Bronchial smooth muscle cell (primary cell): ENCODE measurements around the gene FAM131C. TPM values are rescaled to one million over a fixed set of nuclear protein-coding genes. Genes with fewer than 3 reads are reported as not detected.

ENCODE experiments used
- total RNA-seq: library from RNA; depleted of rRNA; stranded (reverse); fragments of >200 nt; gene quantifications from 2 replicates; pipeline ENCODE4 v1.2.1, GENCODE V29; 2014

The FAM131C gene, protein sequence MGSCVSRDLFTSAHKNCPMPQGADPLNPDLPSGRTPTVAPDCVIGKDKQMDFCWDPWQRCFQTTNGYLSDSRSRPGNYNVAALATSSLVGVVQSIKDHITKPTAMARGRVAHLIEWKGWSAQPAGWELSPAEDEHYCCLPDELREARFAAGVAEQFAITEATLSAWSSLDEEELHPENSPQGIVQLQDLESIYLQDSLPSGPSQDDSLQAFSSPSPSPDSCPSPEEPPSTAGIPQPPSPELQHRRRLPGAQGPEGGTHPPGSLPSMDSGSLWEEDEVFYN
- not detected in 2 replicates for total RNA-seq

DNA sequence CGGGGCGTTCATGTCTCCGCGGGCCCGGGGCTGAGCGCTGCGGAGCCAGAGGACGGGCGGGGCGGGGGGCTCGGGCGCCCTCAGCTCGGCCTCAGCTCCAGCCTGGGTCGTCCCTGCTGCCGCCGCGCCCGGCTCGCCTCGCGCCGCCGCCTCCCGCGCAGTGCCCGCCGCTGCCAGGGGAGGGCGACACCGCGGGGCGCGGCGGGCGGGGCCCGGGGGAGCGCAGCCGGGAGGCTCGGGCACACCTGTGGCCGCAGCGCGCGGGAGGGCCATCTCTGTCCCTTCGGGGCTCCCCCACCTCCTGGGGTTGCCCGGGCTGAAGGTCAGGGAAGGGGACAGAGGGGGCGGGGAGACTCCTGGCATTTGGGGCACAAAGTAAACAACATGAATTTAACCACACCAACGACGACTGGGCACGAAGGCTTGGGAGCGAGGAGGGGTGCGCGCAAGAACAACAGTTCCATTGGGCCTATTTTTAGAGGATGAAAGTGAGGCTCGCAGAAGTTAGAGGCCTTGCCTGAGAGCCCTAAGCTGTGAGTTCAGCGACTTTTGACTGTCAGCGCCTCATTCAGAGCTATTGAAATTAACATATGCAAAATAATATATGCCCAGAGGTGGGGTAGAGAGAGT, at the start of gene FAM131C:
FAM131C (minus strand) TSS at position 162 of the 630 bp plus-strand sequence. CDS start 209 bp downstream, outside the sequence.

GRCh38 chr1:16043521-16043920, 29.9 kb downstream of the FAM131C start, which contains the start of gene CLCNKB:
Gene CLCNKB (plus strand): TSS chr1:16043782. CDS start chr1:16044493, 711 bp downstream.

DNA sequence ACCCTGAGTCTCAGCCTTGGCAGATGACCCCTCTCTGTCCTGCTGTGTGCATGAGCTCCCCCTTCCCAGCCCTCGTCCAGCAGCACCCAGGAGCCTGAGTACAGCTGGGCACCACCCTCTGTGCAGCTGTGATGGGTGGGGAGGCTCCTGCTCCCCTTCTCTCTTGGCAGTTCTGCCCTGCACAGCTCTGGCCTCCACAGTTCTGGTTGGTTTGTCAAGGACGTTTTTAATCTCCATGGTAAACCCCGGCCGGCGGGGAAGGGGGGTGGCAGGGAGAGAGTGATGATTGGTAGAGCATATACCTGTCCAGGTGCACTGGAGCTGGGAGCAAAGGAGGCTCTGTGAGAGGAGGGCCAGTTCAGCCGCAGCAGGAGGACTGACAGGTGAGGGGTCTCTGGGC, 51.8 kb downstream of the FAM131C start, which contains the start of gene CLCNKA:
CLCNKA (plus strand) TSS at position 356 of the 400 bp plus-strand sequence. CDS start 584 bp downstream, outside the sequence.

DNA sequence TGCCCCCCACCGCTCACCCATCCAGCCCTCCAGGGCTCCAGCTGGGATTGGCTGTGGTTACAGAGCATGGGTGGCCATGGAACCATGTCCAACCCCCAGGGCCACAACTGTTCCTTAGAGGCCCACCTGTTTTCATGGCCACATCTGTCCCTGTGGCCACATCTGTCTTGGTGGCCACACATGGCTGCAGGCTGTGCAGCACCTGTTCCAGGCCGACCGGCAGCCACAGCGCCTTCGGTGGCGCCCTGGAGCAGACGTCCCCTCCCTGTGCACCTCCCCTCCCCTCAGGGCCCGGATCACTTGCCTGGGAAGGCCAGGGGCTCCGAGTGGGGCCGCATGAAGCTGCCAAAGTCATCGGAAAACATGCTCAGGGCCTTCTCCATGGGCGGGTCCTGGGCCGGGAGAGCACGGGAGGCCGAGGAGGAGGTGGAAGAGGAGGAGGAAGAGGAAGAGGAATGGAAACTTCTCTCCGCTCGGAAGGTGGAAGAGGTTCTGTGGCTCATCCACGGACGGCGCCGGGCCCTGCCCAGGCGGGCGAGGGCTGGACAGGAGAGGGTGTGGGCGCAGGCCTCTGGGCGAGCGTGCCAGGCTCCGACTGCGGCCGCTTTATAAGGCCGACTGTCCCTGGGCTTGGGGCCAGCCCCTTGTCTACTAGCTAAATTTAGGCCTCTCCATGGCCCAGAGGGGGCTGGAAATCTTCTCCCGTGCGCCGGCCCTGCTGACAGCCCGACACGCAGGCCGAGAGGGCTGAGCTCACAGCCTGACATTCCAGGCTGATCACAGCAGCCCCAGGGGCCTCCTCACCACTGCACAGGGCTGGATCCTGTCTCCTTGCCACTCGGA, 55.8 kb downstream of the FAM131C start, which contains the start of gene HSPB7:
HSPB7 (minus strand) TSS at position 583 of the 843 bp plus-strand sequence; CDS start at position 503, 80 bp downstream.

Other genes with a start within 250 kb of the FAM131C start
- 6.8 and 8.6 TPM in 2 replicates for gene SPEN, start 225.9 kb downstream of the FAM131C start, total RNA-seq
- 46.2 and 69.1 TPM in 2 replicates for gene ZBTB17, start 97.5 kb downstream of the FAM131C start, total RNA-seq
- not detected in 2 replicates for gene SRARP, start 69.4 kb downstream of the FAM131C start, total RNA-seq
- gene HSPB7, start 55.6 kb downstream of the FAM131C start, total RNA-seq, result 0.47 and 2.9 TPM in 2 replicates
- gene CLCNKA, start 51.6 kb downstream of the FAM131C start, total RNA-seq, result not detected in 2 replicates
- 0.17 TPM in 1 of 2 replicates, not detected in the other for gene CLCNKB, start 29.9 kb downstream of the FAM131C start, total RNA-seq
- gene EPHA2, start 82.4 kb upstream of the FAM131C start, total RNA-seq, result 2.9 and 7.9 TPM in 2 replicates
- gene ARHGEF19, start 139.0 kb upstream of the FAM131C start, total RNA-seq, result 1.6 and 2.0 TPM in 2 replicates
- 10.8 and 11.5 TPM in 2 replicates for gene CPLANE2, start 163.5 kb upstream of the FAM131C start, total RNA-seq